Activated CD4-positive, alpha-beta T cell treated with anti-CD3 and anti-CD28 coated beads for 4 hours (primary cell): Measurements from ENCODE around the gene HOXA11.
A peak's percentile ranks its signal among the peaks of the same experiment; 100 is the strongest.

ENCODE experiments used
- DNase-seq, 2 donors: peaks; one replicate each; pipeline ENCODE4 v3.0.0-alpha.2; 2020

Gene HOXA11

GRCh38 chr7:27156508-27156898 lies 28.5 kb downstream of the HOXA11 start, which contains the start of gene HOXA7:
Gene HOXA7, minus strand, starts transcription at chr7:27156675. Its CDS starts 130 bp downstream, at chr7:27156545.
- no peak for DNase-seq

DNA sequence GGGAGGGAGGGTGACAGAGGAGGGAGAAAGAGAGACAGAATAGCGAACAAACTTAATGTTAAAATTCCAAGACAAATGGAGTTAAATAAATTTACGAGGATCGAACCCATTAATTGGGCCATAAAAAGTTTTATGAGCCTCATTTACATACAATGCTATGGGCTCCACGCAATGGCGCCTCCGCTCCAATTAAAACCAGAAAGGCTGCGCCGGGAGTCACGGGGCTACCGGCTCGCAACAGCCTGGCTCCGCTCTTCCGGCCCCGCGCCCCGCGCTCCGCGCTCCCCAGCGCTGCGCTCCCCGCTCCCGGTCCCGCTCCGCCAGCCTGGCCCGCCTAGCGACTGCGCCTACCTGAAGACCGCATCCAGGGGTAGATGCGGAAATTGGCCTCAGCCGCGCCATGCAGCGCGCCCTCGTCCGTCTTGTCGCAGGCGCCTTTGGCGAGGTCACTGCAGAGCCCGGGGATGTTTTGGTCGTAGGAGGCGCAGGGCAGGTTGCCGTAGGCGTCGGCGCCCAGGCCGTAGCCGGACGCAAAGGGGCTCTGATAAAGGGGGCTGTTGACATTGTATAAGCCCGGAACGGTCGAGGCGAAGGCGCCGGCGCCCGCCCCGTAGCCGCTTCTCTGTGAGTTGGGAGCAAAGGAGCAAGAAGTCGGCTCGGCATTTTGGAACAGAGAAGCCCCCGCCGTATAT lies 29.1 kb downstream of the HOXA11 start:
- no peak for DNase-seq

- peak; percentile 57 to 67 for DNase-seq
Measured at GRCh38 chr7:27154901-27155815, 29.9 kb downstream of the HOXA11 start.

DNA sequence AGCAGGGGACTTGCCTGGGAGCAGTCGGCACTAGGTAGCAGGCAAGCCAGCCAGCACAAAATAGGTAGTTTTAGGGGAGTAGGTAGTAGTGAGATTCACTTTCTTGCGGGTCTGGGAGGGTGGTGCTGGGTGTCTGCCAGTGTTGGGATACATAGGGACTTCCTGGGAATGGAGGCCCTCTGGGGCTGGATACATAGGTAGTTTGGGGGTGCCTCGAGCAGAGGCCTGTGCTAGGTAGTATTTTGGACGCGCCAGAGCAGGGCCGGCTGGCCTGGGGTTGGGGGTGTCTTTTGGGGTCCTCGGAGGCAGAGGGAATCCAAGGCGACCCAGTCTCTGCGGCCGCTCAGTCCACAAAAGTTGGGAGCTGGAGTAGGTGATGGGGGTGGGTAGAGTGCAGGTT lies 30.7 kb downstream of the HOXA11 start:
- no peak for DNase-seq

GRCh38 chr7:27153526-27153925 lies 31.5 kb downstream of the HOXA11 start:
- no peak for DNase-seq

DNA sequence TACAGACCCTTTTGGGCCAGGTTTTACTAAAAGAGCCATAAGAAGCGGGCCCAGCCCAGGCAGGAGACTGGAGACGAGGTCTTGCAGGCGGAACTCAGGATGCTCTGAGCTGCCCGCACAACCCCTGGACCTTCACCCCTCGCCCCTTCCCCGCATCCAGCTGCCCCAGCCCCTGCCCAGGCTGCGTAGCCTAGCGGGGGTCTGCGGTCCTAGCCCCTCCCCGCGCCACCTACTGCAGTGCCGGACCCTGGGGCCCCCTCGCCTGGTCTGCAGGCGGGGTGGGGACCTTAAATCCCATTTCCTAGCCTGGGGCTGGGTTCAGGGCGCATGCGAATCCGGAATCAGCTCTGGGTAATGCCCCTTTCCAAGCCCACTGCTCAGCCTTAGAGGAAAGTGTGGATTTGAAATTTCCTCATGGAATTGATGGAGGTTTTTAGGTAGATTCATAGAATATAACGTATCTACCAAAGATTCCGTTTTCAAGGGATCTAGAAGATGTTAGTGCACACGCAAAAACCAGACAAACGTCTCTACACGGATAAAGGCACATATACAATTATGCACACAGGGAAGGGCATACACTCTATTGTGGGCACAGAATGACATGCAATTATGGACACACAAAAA lies 32.1 kb downstream of the HOXA11 start:
- DNase-seq, result no peak

DNA sequence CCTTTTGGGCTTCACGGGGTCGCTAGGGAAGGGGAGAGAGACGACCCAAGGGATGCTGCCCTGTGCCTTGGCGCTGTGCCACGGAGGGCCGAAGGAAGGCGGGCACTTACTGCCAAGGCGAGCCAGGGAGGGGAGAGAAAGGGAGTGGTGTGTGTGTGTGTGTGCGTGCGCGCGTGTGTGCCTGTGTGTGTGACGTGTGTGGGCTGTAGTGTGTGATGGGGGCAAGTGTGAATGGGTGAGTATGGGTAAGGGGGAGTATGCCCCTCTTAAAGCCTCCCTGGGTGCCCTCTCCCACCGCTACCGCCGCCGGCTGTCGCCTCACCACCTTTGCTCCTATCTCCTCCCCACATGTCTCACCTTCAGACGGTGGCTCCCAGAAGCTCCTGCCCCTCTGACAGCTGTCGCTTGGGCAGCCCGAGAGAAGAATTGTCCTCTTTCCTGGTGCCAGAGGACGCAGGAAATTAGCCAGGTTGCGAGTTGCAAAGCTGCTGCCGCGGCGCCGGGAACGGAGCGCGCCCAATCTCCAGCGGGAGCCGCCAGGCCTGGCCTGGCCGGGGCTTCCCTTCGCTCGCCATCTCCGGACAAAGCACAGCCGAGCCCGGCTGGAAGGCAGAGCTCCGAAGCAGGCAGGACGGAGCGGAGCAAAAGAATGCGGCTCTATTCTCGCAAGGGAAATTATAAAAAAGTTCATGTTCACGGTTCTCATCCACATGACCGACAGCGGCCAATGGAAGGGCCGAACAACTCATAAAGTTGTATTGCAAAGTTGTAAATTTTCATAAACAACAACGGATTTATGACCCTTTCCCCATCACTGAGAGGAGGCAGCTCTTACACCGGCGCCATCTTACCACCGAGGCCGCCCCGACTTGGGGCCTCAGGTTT lies 32.9 kb downstream of the HOXA11 start, which contains the start of gene HOXA3:
Gene HOXA3, minus strand, starts transcription at position 653 of the 885 bp plus-strand sequence. CDS start 41,943 bp downstream, outside the sequence.
- DNase-seq, result no peak

DNA sequence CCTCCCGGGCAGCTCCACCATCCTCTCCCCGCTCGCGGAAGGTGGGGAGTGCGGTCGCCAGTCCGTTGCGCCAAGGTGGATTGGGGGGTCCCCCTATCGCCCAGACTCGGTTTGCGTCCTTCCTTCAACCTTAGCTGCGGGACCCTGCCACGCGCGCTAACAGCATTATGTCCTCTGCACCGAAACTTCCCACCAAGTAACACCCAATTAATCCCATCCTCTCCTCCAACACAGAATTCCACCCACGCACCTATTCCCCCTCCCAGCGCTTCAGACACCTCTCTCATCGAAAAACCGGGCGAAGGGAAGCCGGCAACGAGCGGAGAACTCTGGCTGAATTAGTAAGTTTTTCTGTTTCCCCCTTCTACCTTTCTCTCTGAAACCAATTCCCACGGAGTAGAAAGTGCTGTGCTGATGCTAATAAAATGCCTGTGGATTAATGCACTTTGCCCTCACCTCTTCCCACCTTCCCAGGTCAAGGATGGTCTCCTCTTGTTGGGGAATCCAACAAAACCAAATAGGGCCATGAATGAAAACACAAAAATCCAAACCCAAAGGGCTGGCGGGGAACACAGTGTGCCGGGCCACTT lies 33.6 kb downstream of the HOXA11 start:
- no peak for DNase-seq

DNA sequence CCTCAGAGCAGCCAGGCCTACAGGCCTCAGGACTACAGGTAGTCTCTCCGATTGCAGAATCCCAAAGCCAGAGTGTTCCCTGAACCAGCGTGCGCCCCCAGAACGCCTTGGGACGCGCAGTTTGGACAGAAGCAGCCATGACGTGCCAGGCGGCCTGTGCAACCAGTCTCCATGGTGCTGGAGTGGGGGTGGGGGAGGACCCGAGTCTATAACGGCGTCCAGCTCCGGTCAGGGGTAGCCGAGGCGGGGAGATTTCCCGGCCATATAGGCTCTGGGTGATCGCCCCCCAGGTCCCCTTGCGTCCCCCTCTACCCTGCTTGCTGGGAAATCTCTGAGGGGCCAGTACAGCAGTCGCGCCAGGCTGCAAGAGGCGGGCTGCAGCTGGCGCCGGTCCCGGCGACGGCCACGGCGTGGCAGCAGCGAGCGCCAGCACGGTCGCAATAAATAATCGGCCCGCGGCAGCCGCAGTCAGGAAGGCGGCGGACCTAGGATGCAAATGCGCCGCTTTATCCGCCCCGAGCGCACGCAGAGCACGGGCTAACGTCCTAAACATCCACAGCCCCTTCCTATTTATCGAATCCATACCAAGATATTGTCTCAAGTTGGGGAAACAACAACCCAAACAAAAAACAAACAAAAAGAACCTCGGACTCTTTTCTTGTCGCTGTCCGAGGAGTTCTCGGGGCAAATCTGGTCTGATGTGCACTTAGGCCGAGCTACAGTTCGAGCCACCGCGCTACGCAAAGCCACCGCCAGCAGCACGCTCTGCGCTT lies 34.3 kb downstream of the HOXA11 start:
- peak; percentile 55 to 56 for DNase-seq

DNA sequence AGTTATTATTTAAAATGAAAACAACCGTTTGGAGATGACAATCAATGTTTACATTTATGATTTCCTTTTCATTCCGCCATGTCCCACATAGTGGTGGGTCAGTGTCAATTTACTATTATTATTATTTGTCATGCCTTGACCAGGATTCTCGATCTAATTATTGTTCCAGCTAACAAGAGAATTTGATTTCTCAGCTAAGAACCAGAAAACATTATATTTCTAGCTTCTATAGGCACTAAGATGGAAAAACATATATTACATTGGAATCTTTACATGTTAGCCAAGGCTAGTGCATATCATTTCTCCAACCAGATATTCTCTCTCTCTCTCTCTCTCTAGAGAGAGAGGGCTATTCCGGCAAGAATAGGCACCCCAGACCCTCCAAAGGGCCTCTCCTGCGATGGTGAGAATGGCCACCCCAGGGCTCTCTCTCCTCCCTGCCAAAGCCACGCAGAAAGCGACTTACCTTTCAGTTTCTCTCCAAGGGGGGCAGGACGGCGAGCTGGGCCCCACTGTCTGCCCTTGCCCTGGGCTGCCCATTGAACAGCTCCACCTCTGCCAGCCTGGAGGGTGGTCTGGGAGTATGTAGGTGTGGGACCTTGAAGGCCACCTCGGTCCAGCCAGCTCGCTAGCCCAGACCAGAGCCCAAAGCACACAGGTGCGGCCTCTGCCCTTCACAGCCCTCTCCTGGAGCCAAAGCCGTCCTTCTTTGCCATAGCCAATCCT lies 35.0 kb downstream of the HOXA11 start:
- DNase-seq, result no peak

DNA sequence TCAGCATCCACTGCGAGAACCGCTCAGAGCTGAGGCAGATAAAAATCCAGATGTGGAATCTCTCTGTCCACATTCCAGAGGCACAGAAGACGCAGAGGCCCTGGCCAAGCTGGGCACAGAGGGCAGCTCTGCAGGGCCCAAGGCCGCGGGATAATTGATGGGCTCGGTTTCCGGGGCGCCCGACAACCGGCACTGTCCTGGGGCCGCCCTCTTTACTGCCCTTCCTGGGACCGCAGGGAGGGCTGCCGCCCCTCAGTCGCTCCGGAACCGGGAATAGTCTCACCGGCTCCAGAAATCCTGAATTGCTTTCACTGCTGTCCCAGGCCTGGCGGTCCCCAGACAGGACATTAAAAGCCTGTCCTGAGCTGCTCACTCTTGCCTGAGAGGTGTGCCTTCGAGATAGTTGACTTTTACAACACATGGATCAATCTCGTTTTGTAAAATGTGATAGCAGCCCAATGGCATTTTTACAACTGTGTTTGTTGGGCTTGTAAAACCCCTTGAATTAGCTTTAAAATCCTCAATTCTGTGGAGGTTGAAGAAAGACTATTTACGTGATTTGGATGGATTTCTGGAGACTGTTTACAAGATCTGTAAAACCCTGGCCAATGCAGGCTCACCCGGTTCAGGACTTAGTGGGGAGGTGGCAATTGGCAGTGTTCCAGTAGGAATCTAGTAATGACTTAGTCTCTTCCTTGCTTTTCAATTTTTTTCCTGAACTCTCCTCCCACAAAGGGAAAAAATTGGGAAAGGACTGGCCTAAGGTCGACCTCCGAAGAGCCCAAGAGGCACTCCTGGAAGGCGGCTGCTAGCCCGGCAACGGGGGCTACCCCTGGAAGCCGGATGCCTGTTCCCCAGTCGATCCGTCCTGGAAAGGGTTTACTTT lies 36.0 kb downstream of the HOXA11 start:
- no peak for DNase-seq

- DNase-seq, result no peak
Measured at GRCh38 chr7:27148031-27148755, 36.8 kb downstream of the HOXA11 start.

GRCh38 chr7:27147199-27148030 lies 37.6 kb downstream of the HOXA11 start, which contains the start of gene HOXA6:
Gene HOXA6, minus strand, starts transcription at chr7:27147774. Its CDS starts 25 bp downstream, at chr7:27147749.
- no peak for DNase-seq

DNA sequence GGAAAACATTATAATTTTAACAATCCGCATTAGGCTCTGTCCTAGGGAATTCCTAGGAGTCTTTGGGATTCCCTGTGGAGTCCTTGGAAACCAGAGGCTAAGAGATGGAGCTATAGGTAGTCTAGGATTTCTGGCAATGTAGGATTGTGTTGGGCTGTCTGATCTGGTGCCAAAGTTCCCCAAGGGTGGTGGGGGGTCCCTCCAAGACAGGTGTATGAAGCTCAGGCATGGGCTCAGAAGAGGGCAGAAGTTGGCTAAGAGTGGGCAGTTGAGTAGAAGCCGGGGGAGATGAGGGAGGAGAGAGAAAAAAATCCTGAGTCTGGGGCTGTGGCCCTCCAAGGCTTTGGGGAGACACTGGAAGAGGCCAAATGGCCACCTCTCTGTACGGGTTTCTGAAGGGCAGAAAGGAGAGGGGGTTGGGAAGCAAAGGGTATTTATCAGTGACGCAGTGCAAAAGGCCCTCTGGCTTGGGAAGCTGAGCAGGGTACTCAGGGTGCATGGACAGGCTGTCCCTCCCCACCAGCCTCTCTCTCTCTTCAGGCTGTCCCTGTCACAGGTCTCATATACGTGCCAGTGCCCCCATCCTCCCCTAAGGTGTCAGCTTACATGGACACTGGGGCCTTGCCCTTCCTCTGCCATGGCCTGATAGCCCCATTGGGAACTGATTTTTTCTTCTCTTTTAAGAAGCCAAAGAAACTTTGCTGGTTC lies 38.4 kb downstream of the HOXA11 start:
- DNase-seq, result no peak

DNA sequence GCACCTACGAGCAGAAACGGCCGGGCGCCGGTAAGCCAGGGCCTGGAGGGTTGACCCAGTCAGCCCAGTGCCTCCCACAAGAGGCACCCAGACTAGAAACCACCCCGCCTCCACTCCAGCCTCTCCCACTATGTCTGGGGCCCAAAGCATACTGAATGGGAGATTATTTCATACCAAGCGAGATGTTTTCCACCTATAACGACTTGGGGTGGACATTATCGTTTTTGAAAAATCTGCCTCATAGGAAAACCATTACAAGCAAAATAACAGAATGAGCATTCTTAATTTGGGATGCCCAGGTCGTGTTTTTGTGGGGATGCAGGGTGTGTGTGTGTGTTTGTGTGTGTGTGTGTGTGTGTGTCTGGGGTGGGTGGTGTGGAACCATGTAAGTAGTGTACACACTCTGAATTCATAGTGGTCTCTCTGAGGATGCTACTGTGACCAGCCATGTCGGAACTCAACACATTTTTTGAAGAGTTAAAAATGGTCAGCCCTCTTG lies 39.1 kb downstream of the HOXA11 start:
- no peak for DNase-seq

DNA sequence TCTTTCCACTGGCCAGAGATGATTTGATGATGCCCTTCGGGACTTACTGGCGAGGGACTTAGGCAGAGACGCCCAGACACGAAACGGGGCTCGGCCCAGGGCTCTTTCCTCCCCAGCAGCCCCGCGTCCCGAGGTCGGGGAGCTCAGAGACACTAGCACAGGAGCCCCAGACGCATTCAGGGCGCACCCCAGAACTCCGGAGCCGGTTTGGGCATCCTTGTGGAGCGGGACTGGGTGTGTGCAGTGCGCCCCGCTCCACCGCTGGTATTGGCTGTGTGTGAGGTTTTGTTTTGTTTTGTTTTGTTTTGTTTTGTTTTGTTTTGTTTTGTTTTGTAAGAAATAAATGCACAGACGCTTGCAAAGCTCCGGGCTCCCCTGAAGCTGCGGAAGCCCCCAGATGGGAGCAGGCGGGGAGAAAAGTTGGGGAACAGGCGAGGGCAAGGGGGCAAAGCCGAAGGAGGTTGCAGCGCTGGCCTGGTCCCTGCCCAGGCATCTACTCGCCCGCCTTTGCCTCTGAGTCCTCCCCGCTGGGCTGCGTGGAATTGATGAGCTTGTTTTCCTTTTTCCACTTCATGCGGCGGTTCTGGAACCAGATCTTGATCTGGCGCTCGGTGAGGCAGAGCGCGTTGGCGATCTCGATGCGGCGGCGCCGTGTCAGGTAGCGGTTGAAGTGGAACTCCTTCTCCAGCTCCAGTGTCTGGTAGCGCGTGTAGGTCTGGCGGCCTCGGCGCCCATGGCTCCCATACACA lies 39.7 kb downstream of the HOXA11 start:
- no peak for DNase-seq
